MV-4-11 (cell line): ENCODE measurements around the gene PHF2.
"Not testable (repeated sequence)": the region's sequence is repeated elsewhere in the genome, so short reads cannot be mapped to it uniquely, and the experiment has no call there.

Experiments
- DNase-seq: peaks from one replicate; lab custom pipeline; 2025; lab: John Stamatoyannopoulos, UW

Gene PHF2

GRCh38 chr9:93665637-93666438 lies 89.5 kb downstream of the PHF2 start:
- DNase-seq = no peak

- DNase-seq = not testable (repeated sequence)
Observed at GRCh38 chr9:93666439-93666784, 90.0 kb downstream of the PHF2 start.

GRCh38 chr9:93667006-93667405 lies 90.6 kb downstream of the PHF2 start:
- DNase-seq = no peak

GRCh38 chr9:93667627-93668026 lies 91.2 kb downstream of the PHF2 start:
- no peak for DNase-seq

- no peak for DNase-seq
Observed at GRCh38 chr9:93668261-93668871, 92.0 kb downstream of the PHF2 start.

GRCh38 chr9:93669116-93669957 lies 93.0 kb downstream of the PHF2 start:
- no peak for DNase-seq

GRCh38 chr9:93669958-93670207 lies 93.5 kb downstream of the PHF2 start:
- DNase-seq = no peak

GRCh38 chr9:93670208-93671019 lies 94.0 kb downstream of the PHF2 start:
- peak; percentile 39 for DNase-seq

GRCh38 chr9:93671020-93671338 lies 94.6 kb downstream of the PHF2 start:
- no peak for DNase-seq

- not testable (repeated sequence) for DNase-seq
Observed at GRCh38 chr9:93672330-93673020, 96.1 kb downstream of the PHF2 start.

- no peak for DNase-seq
Observed at GRCh38 chr9:93673021-93673838, 96.8 kb downstream of the PHF2 start.

- DNase-seq = no peak
Observed at GRCh38 chr9:93673839-93674334, 97.5 kb downstream of the PHF2 start.

- DNase-seq = no peak
Observed at GRCh38 chr9:93674580-93675335, 98.4 kb downstream of the PHF2 start.

GRCh38 chr9:93675336-93676150 lies 99.2 kb downstream of the PHF2 start:
- DNase-seq = no peak

- no peak for DNase-seq
Observed at GRCh38 chr9:93676310-93677047, 100.1 kb downstream of the PHF2 start.

GRCh38 chr9:93677048-93677571 lies 100.7 kb downstream of the PHF2 start:
- DNase-seq = no peak

- no peak for DNase-seq
Observed at GRCh38 chr9:93677641-93678136, 101.3 kb downstream of the PHF2 start.
